Right hindlimb (tissue), 1 donor: Measurements from ENCODE around the gene STAT3.
"Not testable (repeated sequence)": the region's sequence is repeated elsewhere in the genome, so short reads cannot be mapped to it uniquely, and the experiment has no call there.

ENCODE experiments used
- DNase-seq: peaks from one replicate; pipeline ENCODE4 v3.0.0-alpha.2; 2018

Gene STAT3

GRCh38 chr17:42388381-42389134 lies at the start of gene STAT3:
Gene STAT3, minus strand, starts transcription at chr17:42388442. Its CDS starts 39,926 bp downstream, at chr17:42348516.
- peak; percentile 100 for DNase-seq

DNA sequence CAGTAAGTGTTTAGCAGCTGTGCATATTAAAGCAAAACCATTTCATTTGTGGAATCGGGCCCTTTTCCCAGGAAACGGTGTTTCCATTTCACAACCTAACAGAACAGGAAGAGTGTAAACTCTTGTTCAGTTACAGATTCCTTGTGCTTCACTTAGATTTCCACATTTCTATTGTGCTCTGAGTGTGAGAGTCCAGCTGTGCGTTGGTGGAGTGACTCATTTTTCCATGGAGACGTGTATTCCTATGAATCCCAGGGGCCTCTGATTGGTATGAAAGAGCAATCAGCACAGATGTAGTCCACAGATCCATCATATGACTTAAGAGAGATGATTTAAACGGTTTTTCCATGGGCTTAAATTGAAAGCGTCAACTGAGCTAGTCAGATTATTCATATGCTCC lies 48.1 kb upstream of the STAT3 start:
- peak; percentile 81 for DNase-seq

GRCh38 chr17:42431758-42432161 lies 43.5 kb upstream of the STAT3 start:
- DNase-seq, result peak; percentile 51

DNA sequence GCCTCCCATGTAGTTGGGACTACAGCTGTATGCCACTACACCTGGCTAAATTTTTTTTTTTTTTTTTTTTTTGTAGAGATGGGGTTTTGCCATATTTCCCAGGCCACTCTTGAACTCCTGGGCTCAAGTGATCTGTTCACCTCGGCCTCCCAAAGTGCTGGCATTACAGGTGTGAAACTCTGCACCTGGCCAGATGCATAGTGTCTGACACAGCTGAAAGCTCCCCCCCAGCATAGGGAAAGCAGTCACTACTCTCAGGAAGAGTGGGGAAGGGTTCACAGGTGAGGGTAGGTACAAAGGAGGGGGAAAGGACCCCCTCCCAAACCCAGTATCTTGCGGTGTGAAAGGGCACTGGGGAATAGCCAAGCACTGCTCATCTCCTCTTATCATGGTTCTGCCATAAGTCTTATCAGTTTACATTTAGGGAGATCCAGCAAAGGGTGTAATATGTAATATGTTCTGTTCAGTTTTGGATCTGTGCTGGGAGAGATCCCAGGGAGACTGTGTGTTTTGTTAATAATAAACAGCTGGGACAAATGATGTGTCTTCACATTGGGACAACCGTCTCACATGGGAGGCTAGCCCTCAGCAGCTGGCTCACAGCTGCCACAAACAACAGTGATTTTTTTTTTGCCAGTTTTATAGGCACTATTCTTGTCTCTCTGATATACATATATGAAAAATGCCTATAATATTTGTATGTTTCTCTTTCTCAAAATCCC lies 41.6 kb upstream of the STAT3 start:
- no peak for DNase-seq

DNA sequence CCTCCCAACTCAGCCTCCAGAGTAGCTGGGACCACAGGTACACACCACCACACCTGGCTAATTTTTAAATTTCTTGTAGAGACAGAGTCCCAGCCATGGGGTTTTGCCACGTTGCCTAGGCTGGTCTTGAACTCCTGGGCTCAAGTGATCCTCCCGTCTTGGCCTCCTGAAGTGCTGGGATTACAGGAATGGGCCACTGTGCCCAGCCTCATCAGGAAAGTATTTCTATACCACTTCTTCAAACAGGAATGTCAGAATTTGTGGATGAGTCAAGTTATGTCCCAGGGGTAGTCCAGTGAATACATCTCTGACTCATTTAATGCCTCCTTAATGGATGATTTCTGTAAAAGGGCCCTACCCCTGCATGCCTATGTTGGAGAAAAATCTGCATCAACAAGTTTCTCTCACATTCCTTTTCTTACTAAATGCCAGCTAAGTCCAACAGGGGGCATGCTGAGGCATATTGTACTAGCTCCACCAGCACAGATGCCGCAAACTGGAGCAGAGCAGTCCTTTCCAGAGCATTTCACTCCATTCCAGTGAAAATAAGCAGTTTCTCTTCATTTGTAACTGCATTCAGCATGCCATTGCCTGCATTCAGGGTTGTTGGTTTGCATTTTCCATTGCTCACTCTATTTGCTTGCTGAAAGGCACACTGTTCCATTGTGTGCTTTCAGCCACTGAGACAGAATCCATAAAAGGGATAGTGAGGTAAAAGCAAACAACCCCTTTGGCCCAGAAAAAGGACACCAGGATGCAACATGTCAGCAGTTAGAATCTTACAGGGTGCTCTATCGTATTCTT lies 40.1 kb upstream of the STAT3 start:
- peak; percentile 72 for DNase-seq

DNA sequence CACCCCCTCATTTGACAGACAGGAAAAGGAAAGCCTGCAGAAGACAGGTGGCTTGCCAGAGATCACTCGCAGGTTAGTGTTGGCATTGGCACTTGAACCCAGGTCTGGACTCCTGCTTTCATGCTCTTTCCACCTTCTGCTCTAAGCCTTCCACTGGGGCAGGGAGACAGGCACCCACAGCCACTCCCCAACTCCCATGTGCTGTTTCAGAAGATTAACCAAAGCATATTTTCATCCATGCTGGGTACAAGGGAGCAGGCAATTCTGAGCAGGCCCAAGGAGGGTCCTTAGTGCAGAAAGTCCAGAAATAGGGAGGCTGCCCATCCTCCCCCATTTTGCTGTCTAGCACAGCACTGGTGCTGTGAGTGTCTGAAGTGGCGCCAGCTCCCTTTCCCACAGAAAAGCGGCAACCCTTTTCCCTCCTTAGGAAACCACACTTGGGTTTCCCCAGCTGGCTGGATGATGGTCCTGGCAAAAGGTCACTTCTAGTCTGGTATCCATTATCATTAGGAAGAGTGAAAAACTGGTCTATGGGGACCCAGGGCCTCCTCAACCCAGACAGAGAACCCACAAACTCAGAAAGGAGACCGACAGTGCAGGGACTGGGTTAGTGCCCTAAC lies 36.9 kb upstream of the STAT3 start:
- DNase-seq, result peak; percentile 54

GRCh38 chr17:42423766-42424165 lies 35.5 kb upstream of the STAT3 start:
- no peak for DNase-seq

GRCh38 chr17:42422958-42423712 lies 34.9 kb upstream of the STAT3 start, which contains the start of gene CAVIN1:
Gene CAVIN1, minus strand, starts transcription at chr17:42423256. Its CDS starts 159 bp downstream, at chr17:42423097.
- DNase-seq, result peak; percentile 100

DNA sequence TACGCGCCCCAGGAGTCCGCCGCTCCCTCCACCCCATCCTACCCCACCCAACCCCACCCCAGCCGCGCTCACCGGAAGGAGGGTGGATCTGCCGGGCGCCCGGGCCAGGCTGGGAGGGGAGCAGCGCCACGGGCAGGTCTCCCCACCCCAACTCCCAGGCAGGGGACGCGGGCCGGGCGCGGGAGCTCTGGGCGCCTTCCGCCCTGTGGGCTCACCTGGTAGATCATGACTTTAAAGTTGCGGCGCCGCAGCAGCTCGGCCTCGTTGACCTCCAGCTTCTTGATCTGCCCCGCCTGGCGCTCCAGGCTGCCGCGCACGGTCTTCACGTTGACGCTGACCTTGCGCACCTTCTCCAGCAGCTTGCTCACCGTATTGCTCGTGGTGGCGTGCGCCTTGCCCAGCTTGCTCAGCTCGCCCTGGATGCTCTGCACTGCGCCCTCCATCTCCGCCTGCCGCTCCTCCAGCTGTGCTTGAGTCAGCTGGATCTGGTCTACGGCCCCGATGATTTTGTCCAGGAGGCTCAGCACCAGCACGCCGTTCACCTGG lies 34.2 kb upstream of the STAT3 start:
- DNase-seq, result peak; percentile 53

GRCh38 chr17:42421507-42422338 lies 33.5 kb upstream of the STAT3 start:
- DNase-seq, result peak; percentile 69

DNA sequence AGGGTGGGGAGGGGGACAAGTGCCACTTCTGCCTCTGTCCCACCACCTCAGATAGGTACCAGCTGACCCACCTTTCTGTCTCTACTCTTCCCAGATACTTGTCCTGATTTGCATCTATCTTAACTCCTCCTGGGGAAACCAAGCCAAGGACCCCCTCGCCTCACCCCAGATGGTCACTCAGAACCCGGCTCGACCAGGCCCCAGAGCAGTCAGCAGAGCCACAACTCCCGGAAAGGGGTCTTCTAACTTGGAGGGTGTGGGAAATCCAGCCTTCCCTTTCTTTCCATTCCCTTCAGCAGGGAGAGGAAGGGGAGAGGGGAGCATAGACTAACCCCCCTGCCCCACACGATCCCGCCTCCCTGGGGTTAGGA lies 32.9 kb upstream of the STAT3 start:
- no peak for DNase-seq

DNA sequence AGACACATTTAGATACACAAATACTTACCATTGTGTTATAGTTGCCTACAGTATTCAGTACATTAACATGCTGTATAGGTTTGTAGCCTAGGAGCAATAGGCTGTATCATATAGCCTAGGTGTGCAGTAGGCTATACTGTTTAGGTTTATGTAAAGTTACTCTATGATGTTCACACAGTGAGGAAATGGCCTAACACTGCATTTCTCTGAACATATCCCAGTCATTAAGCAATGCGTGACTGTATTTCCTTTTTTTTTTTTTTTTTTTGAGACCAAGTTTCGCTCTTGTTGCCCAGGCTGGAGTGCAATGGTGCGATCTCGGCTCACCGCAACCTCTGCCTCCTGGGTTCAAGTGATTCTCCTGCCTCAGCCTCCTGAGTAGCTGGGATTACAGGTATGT lies 29.7 kb upstream of the STAT3 start:
- not testable (repeated sequence) for DNase-seq

DNA sequence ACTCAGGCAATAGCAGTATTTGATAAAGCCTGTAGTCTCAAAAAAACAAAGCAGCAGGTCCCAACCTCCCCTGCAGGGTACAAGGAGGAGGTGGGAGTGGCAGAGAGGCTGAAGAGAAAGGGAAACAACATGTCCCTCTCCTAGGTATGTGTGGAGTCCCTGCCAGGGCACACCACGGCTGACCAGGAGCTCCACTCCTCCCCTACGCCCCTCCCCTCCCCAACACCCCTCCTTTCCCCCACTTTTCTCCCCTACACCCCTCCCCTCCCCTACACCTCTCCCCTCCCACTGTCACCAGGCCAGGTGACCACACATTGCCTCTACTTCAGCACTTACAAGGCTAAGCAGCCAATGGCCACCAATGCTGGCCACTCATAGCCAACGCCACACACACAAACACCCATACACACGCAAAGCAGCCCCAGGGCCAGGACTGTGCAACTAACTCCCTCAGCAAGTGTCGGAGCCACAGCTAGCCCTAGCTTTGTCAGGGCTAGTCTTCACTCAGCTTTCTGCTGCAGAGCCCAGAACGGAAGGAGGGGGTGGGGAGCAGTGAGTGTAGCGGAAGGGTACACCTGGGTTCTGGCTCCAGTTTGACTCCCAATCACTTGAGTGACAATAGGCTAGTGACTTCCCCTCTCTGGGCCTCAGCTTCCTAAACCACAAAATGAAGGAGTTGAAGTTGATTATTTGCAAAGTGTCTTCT lies 26.6 kb upstream of the STAT3 start:
- DNase-seq, result no peak

- DNase-seq, result no peak
Observed at GRCh38 chr17:42413464-42414040, 25.3 kb upstream of the STAT3 start.

GRCh38 chr17:42411905-42412679 lies 23.9 kb upstream of the STAT3 start:
- no peak for DNase-seq

- no peak for DNase-seq
Observed at GRCh38 chr17:42411361-42411760, 23.1 kb upstream of the STAT3 start.

DNA sequence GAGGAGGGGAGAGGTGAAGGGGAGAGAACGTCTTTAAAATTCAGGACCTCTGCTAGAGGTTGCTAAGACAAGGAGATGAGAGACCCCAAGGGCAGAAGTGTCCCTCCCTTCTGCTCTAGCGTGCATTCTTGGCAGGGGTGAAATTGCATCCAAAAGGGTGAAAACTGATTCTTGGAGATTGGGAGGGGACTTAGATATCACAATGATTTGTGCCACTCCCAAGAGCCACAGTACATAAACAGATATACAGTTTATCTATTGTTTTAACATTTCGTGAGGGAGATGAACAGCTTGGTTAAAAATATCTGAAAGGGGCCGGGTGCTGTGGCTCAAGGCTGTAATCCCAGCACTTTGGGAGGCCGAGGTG lies 22.1 kb upstream of the STAT3 start:
- DNase-seq, result no peak

DNA sequence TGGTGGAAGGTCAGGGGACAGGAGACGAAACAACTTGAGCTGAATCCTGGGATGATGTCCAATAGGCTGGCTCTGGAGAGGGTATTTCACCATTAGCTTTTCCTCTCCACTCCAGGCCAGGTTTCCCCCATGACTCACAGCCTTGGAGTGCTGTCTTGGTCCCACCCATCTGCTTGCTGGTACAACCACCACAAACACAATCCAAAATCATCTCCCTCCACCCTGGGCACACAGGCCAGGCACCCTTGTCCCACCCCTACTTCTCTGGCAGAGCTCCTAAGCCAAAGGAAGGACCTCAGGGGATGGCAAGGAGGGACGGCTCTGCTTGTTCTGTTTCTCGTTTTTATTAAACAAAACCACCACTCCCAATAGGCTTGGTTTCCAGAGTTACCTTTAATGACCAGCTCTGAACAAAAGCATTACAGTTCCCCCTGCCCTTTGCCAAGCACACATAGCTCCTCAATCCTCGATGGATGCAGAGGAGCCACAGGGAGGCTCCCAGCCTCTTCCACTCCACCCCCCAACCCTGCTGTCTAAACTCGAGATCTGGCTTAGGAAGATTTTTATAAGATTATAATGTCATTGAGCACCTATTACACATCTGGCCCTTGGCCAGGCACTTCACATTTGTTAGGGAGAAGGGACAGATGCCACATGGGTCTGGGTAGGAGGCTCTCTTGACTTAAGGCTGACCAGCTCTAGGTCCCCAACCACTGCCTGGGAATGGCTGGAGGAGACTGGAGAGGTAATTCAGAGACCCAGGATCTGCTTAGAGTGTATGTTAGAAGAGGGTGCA lies 21.5 kb upstream of the STAT3 start:
- peak; percentile 57 for DNase-seq
